Measurements from ENCODE around the gene ACSL1.

GRCh38 chr4:184775854-184776555 is 49.8 kb downstream of the ACSL1 start:
- TF ChIP-seq EP300 (IDR thresholded peaks at IDR 0.05) (no peak), POLR2A (IDR thresholded peaks at IDR 0.05; ENCODE audit: low read length) (no peak), CTCF (IDR thresholded peaks at IDR 0.05) (no peak), CEBPB (IDR thresholded peaks at IDR 0.05) (no peak), PHF8 (IDR thresholded peaks at IDR 0.05; ENCODE audit: borderline replicate concordance, low read depth) (no peak), ELK1 (IDR thresholded peaks at IDR 0.05; ENCODE audit: low read depth, low read length) (no peak), RAD21 (conservative IDR thresholded peaks at IDR 0.05 in 1 of 2, IDR thresholded peaks at IDR 0.05 in 1 of 2) (no peak), EHMT2 (IDR thresholded peaks at IDR 0.05; ENCODE audit: low read depth) (no peak), ESRRA (IDR thresholded peaks at IDR 0.05; ENCODE audit: borderline replicate concordance, low read length) (no peak)

Measured in A549 (cell line).